Measurements from ENCODE around the gene CABLES1.

CABLES1 gene

GRCh38 chr18:23176701-23177432 is 41.6 kb downstream of the CABLES1 start:
- Histone ChIP-seq H4K8ac (ENCODE audit: low read length) (no peak overlapping the region), H2BK120ac (ENCODE audit: low read depth, low read length) (no peak overlapping the region), H3K4me1 (ENCODE audit: control insufficient read depth, insufficient read depth, low read depth, low read length) (peaks cover 5% of the 10 kb centered on the region), H3K9me3 (ENCODE audit: control insufficient read depth, low read length) (no peaks in the 10 kb centered on the region), H2AK5ac (ENCODE audit: low read length, severe bottlenecking) (no peak overlapping the region), H3K23ac (ENCODE audit: low read length in 2 of 2) (no peak overlapping the region), H3K36me3 (ENCODE audit: control insufficient read depth in 1 of 2, insufficient read depth in 2 of 2, low read depth in 1 of 2, low read length in 2 of 2) (peaks cover 0 to 8% of the 10 kb centered on the region in 2 experiments), H3K18ac (ENCODE audit: low read depth in 1 of 2, low read length in 2 of 2) (no peak overlapping the region), H3K4me2 (ENCODE audit: low read length, poor library complexity, severe bottlenecking) (no peak overlapping the region), H2AFZ (ENCODE audit: low read depth, low read length) (no peak overlapping the region), H3K27ac (ENCODE audit: low read length, poor library complexity, severe bottlenecking) (no peak overlapping the region), H3K14ac (ENCODE audit: low read length in 2 of 2) (no peak overlapping the region), H2BK15ac (ENCODE audit: low read depth, poor library complexity, severe bottlenecking) (peak overlapping the region; percentile 37), H4K91ac (ENCODE audit: low read length) (no peak overlapping the region), H2BK12ac (ENCODE audit: low read length in 2 of 2) (no peak overlapping the region), H3K4me3 (ENCODE audit: insufficient read depth in 1 of 2, low read depth in 1 of 2, low read length in 2 of 2) (no peak overlapping the region), H3K9ac (ENCODE audit: low read length) (no peak overlapping the region), H2BK5ac (ENCODE audit: low read depth, low read length, poor library complexity, severe bottlenecking) (no peak overlapping the region), H3K79me1 (replicated peaks; ENCODE audit: low read length, poor library complexity, severe bottlenecking) (peaks cover 33% of the 10 kb centered on the region), H3K27me3 (ENCODE audit: control insufficient read depth in 1 of 2, insufficient read depth in 1 of 2, low read length in 2 of 2) (no peaks in the 10 kb centered on the region), H3K4ac (ENCODE audit: low read depth in 1 of 2, low read length in 2 of 2) (no peak overlapping the region)
- WGBS: 90% methylated on average over 16 of the region's 17 CpGs
- no peak for DNase-seq

DNA sequence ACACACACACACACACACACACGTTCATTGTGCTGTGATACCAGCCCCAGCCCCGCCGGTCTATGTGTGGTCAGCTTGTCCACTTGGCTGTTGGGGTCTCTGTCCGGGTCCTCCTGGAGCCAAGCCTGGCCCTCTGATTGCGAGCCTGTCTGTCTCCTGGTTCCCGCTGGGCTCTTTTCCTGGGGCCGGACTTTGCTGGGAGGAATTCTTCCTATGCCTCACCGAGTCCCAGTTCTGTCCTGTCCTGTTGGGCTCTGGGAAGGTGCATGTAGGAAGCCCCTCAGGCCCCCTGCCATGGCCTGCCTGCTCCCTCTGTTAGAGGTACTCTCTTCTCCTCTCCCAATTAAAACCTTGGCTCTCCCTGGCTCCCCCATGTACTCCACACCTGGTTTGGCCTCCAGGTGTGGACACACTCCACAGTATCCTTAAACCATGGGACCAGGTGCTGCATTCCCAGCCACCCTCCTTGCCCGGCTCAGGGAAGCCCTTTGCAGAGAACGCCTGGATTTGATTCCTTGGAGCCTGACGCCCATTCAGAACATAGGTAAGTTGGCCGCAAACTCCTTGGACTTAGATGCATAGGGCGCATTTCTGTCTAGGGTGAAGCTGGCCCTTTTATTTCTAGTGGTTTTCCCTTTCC is 42.3 kb downstream of the CABLES1 start:
- no peak overlapping the region for H3K23ac ChIP-seq (ENCODE audit: low read length in 2 of 2)
- no peak overlapping the region for H3K27ac ChIP-seq (ENCODE audit: low read length, poor library complexity, severe bottlenecking)
- WGBS: 94% methylated on average over 13 of the region's 13 CpGs

GRCh38 chr18:23178201-23178600 is 42.9 kb downstream of the CABLES1 start:
- WGBS: 96% methylated on average over 7 of the region's 7 CpGs
- no peak overlapping the region for H2BK12ac ChIP-seq (ENCODE audit: low read length in 2 of 2)
- H4K91ac ChIP-seq (ENCODE audit: low read length): no peak overlapping the region
- peaks cover 36% of the 10 kb centered on the region for H3K79me1 ChIP-seq (replicated peaks; ENCODE audit: low read length, poor library complexity, severe bottlenecking)
- no peaks in the 10 kb centered on the region for H3K9me3 ChIP-seq (ENCODE audit: control insufficient read depth, low read length)
- H3K4ac ChIP-seq (ENCODE audit: low read depth in 1 of 2, low read length in 2 of 2): no peak overlapping the region
- H3K23ac ChIP-seq (ENCODE audit: low read length in 2 of 2): no peak overlapping the region
- H2BK120ac ChIP-seq (ENCODE audit: low read depth, low read length): no peak overlapping the region
- H3K4me3 ChIP-seq (ENCODE audit: insufficient read depth in 1 of 2, low read depth in 1 of 2, low read length in 2 of 2): no peak overlapping the region
- H3K27ac ChIP-seq (ENCODE audit: low read length, poor library complexity, severe bottlenecking): no peak overlapping the region
- peaks cover 2 to 12% of the 10 kb centered on the region in 2 experiments for H3K36me3 ChIP-seq (ENCODE audit: control insufficient read depth in 1 of 2, insufficient read depth in 2 of 2, low read depth in 1 of 2, low read length in 2 of 2)
- no peak overlapping the region for H2BK15ac ChIP-seq (ENCODE audit: low read depth, poor library complexity, severe bottlenecking)
- no peaks in the 10 kb centered on the region for H3K27me3 ChIP-seq (ENCODE audit: control insufficient read depth in 1 of 2, insufficient read depth in 1 of 2, low read length in 2 of 2)
- no peak overlapping the region for H2BK5ac ChIP-seq (ENCODE audit: low read depth, low read length, poor library complexity, severe bottlenecking)
- H3K18ac ChIP-seq (ENCODE audit: low read depth in 1 of 2, low read length in 2 of 2): peak overlapping the region in 1 of 2 experiments; percentile 50
- H3K4me1 ChIP-seq (ENCODE audit: control insufficient read depth, insufficient read depth, low read depth, low read length): peaks cover 5% of the 10 kb centered on the region
- no peak for DNase-seq
- H3K4me2 ChIP-seq (ENCODE audit: low read length, poor library complexity, severe bottlenecking): no peak overlapping the region
- H3K14ac ChIP-seq (ENCODE audit: low read length in 2 of 2): no peak overlapping the region
- no peak overlapping the region for H3K9ac ChIP-seq (ENCODE audit: low read length)
- no peak overlapping the region for H2AK5ac ChIP-seq (ENCODE audit: low read length, severe bottlenecking)
- no peak overlapping the region for H2AFZ ChIP-seq (ENCODE audit: low read depth, low read length)
- H4K8ac ChIP-seq (ENCODE audit: low read length): no peak overlapping the region

More for the DNA sequence above, 42.3 kb downstream of the CABLES1 start:
- no peak overlapping the region for H3K14ac ChIP-seq (ENCODE audit: low read length in 2 of 2)
- H2BK15ac ChIP-seq (ENCODE audit: low read depth, poor library complexity, severe bottlenecking): no peak overlapping the region
- H2BK5ac ChIP-seq (ENCODE audit: low read depth, low read length, poor library complexity, severe bottlenecking): no peak overlapping the region
- H3K4me3 ChIP-seq (ENCODE audit: insufficient read depth in 1 of 2, low read depth in 1 of 2, low read length in 2 of 2): no peak overlapping the region
- no peak overlapping the region for H4K8ac ChIP-seq (ENCODE audit: low read length)
- H3K79me1 ChIP-seq (replicated peaks; ENCODE audit: low read length, poor library complexity, severe bottlenecking): peaks cover 36% of the 10 kb centered on the region
- no peak overlapping the region for H2AK5ac ChIP-seq (ENCODE audit: low read length, severe bottlenecking)
- no peak overlapping the region for H3K9ac ChIP-seq (ENCODE audit: low read length)
- no peaks in the 10 kb centered on the region for H3K27me3 ChIP-seq (ENCODE audit: control insufficient read depth in 1 of 2, insufficient read depth in 1 of 2, low read length in 2 of 2)
- H2BK12ac ChIP-seq (ENCODE audit: low read length in 2 of 2): no peak overlapping the region
- peaks cover 2 to 8% of the 10 kb centered on the region in 2 experiments for H3K36me3 ChIP-seq (ENCODE audit: control insufficient read depth in 1 of 2, insufficient read depth in 2 of 2, low read depth in 1 of 2, low read length in 2 of 2)
- H2AFZ ChIP-seq (ENCODE audit: low read depth, low read length): no peak overlapping the region
- no peak for DNase-seq
- no peaks in the 10 kb centered on the region for H3K9me3 ChIP-seq (ENCODE audit: control insufficient read depth, low read length)
- no peak overlapping the region for H4K91ac ChIP-seq (ENCODE audit: low read length)
- no peak overlapping the region for H2BK120ac ChIP-seq (ENCODE audit: low read depth, low read length)
- no peak overlapping the region for H3K4me2 ChIP-seq (ENCODE audit: low read length, poor library complexity, severe bottlenecking)
- H3K18ac ChIP-seq (ENCODE audit: low read depth in 1 of 2, low read length in 2 of 2): no peak overlapping the region
- H3K4me1 ChIP-seq (ENCODE audit: control insufficient read depth, insufficient read depth, low read depth, low read length): peaks cover 5% of the 10 kb centered on the region
- no peak overlapping the region for H3K4ac ChIP-seq (ENCODE audit: low read depth in 1 of 2, low read length in 2 of 2)

GRCh38 chr18:23178661-23179081 is 43.4 kb downstream of the CABLES1 start:
- WGBS: 96% methylated on average over 6 of the region's 6 CpGs
- peaks cover 2 to 12% of the 10 kb centered on the region in 2 experiments for H3K36me3 ChIP-seq (ENCODE audit: control insufficient read depth in 1 of 2, insufficient read depth in 2 of 2, low read depth in 1 of 2, low read length in 2 of 2)
- DNase-seq: no peak

More at GRCh38 chr18:23178661-23179081, 43.4 kb downstream of the CABLES1 start:
- Histone ChIP-seq H3K4ac (ENCODE audit: low read depth in 1 of 2, low read length in 2 of 2) (no peak overlapping the region), H2AFZ (ENCODE audit: low read depth, low read length) (no peak overlapping the region), H4K8ac (ENCODE audit: low read length) (no peak overlapping the region), H3K27me3 (ENCODE audit: control insufficient read depth in 1 of 2, insufficient read depth in 1 of 2, low read length in 2 of 2) (no peaks in the 10 kb centered on the region), H3K18ac (ENCODE audit: low read depth in 1 of 2, low read length in 2 of 2) (no peak overlapping the region), H3K79me1 (replicated peaks; ENCODE audit: low read length, poor library complexity, severe bottlenecking) (peaks cover 34% of the 10 kb centered on the region), H3K23ac (ENCODE audit: low read length in 2 of 2) (no peak overlapping the region), H3K9me3 (ENCODE audit: control insufficient read depth, low read length) (no peaks in the 10 kb centered on the region), H3K4me2 (ENCODE audit: low read length, poor library complexity, severe bottlenecking) (no peak overlapping the region), H3K4me1 (ENCODE audit: control insufficient read depth, insufficient read depth, low read depth, low read length) (peaks cover 5% of the 10 kb centered on the region), H3K4me3 (ENCODE audit: insufficient read depth in 1 of 2, low read depth in 1 of 2, low read length in 2 of 2) (no peak overlapping the region), H3K9ac (ENCODE audit: low read length) (no peak overlapping the region), H4K91ac (ENCODE audit: low read length) (no peak overlapping the region), H3K27ac (ENCODE audit: low read length, poor library complexity, severe bottlenecking) (no peak overlapping the region), H3K14ac (ENCODE audit: low read length in 2 of 2) (no peak overlapping the region), H2BK120ac (ENCODE audit: low read depth, low read length) (no peak overlapping the region), H2AK5ac (ENCODE audit: low read length, severe bottlenecking) (no peak overlapping the region), H2BK12ac (ENCODE audit: low read length in 2 of 2) (no peak overlapping the region), H2BK15ac (ENCODE audit: low read depth, poor library complexity, severe bottlenecking) (no peak overlapping the region), H2BK5ac (ENCODE audit: low read depth, low read length, poor library complexity, severe bottlenecking) (no peak overlapping the region)

Measured in mesenchymal stem cell (in vitro differentiated cells and primary cell).